KG1 (cell line): ENCODE data around the gene SMIM34.
"Not testable (repeated sequence)": the region's sequence is repeated elsewhere in the genome, so short reads cannot be mapped to it uniquely, and the experiment has no call there.

ENCODE experiments used
- DNase-seq: peaks from one replicate; lab custom pipeline; 2025; lab: John Stamatoyannopoulos, UW

The SMIM34 gene, protein sequence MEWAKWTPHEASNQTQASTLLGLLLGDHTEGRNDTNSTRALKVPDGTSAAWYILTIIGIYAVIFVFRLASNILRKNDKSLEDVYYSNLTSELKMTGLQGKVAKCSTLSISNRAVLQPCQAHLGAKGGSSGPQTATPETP

DNA sequence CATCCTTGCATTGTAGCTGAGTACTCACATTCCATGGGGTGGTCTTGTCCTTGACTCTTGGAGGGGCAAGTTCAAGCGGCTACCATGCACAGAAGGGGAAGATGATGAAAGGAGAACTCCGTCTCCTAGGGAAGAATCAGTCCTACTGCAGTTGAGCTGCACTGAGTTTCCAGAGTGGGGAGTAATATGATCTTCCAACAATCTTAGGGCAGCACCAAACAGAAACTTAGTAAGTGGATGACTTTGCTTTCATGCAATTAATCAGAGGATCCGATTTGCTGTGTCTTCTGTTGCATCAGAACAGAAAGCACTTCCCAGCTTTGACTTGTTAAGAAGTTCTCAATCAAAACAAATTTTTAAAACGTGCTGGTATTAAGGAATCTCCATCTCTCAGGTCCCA, at the start of gene SMIM34:
SMIM34 (minus strand) TSS at position 147 of the 400 bp plus-strand sequence; CDS start at position 35, 112 bp downstream.
- DNase-seq = not testable (repeated sequence)

DNA sequence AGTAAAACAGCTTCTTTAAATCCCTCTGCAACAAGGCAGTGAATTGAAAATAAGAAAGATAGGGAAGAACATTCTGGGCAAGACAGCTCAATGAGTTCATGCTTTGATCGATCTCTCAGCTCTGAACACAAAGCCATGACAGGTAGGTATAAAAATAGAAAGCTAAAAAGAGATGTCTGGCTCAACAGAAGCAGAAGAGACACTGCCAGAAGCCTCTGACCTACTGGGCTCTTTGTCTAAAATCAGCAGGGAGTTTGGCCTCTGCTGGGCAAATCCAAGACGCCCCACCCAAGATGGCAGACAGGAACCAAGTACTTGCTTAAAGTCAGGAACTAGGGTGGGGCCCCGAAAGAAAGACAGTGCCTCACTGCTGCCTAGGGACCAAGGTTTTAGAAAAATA, 43.6 kb upstream of the SMIM34 start:
- not testable (repeated sequence) for DNase-seq

DNA sequence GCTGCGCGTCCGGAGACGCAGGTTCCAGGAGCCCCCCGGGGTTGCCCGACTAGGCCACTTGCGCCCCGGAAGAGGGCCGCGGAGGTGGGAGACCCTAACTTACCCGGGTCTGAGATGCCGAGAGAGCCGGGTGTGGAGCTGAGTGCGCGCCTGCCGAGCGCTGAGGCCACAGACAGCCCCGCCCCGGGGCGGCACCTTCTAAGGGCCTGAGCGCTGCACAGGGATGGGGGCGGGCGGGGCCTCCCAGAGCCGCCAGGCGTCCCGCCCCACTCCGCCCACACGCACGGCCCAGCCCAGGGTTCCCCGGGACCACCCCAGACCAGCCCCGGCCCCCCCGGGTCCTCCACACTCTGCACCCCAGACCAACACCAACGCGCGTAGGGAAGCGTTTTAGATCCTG, 35.7 kb upstream of the SMIM34 start:
- DNase-seq = not testable (repeated sequence)

DNA sequence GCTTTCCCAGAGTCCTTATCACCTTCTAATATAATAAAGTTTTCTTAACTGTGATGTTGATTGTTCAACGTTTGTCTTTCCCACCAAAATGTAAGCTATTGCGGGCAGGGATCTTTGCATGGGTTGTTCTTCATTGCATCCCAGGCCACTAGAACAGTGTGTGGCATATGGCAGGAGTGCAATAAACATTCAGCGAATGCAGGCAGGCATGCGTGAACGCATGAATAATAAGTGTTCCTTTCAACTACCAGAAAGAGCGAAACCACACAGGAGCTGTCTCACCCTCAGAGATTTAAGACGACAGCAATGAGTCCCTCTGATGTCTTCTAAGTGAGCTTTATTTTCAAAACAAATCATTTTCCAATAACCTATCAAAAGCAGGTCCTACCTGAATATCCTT, 34.5 kb upstream of the SMIM34 start:
- DNase-seq = not testable (repeated sequence)

DNA sequence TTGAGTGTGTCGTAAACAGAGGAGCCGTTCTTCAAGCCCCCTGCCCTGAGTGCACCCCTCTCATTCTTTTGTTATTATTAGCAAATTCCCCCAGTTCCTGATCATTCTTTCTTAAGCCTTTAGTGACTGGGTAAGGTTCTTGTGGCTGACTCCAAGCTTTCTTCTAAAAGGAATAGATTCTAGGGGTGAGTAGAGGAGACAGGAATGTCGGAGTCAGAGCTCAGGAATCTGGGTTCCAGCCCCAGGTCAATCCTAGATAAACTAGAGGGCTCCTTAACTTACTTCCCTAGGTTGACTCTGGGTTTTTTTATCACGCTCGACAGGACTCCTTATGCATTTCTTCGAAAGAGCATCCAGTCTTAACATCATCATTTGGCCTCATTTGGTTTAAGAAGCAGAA, 32.4 kb upstream of the SMIM34 start:
- DNase-seq = not testable (repeated sequence)

DNA sequence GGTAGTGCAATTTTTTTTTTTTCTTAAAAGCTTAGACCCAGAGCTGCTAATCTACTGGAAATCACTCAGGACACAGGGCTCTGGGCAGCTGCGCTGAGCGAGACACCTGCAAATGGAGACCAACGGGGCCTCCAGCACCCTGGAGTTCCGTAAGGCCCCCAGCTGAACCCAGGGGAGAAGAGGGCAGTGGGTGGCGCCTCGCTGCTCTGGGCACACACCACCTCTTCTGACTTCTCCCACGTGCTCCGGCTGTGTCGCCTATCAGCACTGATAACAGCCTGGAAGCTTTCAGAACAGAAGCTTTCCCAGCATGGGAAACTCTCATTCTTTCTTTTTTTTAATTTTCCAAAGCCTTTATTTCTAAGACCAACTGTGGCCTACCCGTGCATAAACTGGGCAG, 31.9 kb upstream of the SMIM34 start:
- DNase-seq = not testable (repeated sequence)

DNA sequence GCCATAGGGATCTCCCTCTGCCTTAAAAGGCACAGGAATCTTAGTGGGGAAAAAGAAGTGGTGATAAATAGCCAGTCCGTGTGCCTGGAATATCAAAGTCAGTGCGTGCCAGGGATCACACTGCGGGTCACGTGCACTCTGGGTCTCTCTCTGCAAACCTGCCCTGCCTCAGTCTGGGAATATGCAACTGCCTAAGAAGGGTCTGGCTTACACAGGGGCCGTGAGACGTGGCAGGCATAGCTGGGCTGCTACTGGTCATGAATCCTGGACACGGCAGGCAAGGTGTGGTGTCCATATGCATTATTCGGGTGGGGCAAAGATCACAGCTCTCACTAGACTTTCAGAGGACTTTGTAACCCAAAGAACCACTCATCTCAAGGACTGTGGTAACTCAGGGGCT, 23.3 kb upstream of the SMIM34 start:
- not testable (repeated sequence) for DNase-seq

DNA sequence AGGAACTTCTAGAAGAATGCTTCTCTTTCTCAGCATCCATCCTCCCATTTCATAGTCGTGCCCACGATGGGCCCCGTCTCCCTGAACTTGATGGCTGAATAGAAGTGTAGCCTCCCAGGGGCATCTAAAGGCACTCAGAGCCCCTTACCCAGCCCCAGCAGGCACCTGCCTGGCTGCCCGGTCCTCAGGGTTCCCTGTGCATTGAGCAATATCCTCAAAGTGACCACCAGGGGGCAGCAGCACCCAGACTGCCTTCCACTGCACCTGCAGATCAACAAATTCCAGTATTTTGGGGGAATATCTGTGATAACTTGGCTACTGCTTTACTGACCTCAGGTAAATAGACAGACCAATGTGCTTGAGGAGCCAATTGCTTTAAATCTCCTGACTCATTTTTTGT, 19.7 kb upstream of the SMIM34 start:
- not testable (repeated sequence) for DNase-seq

DNA sequence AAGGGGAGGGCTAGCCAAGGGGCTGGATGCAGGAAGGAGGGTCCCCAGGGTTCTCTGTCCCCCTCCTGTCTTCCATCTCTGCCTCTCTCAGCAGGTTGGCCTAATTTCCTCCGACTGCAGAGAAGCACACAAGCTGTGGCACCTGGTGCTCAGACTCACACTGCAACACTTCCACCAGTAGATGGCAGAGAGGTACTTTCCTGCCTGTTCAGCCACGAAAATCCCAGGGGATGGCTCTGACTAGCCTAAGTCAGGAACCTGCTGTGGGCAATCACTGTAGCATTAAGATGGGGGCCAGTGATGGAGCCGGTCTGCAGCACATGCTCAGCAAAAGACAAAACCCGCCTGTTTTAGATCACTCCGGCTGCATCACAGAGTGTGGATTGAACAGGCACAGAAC, 6.0 kb upstream of the SMIM34 start:
- not testable (repeated sequence) for DNase-seq

DNA sequence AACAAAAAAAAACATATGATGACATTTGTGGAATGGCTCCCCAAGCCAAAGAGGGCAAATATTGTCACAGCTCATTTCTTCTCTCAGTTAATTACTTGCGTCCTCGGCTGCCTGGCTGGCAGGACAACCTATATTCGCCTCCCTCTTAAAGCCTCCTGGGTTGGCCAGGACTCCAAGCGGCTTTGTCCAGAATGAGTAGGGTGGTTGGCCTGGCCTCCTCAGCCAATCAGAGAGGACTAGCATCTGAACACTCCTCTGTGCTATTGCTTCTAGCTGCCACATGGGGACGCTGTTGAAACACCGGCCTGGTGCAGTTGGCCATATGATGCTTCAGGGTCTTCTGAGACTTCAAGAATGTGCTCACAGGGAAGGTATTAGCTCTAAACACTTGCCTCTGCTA, 4.7 kb upstream of the SMIM34 start:
- not testable (repeated sequence) for DNase-seq

DNA sequence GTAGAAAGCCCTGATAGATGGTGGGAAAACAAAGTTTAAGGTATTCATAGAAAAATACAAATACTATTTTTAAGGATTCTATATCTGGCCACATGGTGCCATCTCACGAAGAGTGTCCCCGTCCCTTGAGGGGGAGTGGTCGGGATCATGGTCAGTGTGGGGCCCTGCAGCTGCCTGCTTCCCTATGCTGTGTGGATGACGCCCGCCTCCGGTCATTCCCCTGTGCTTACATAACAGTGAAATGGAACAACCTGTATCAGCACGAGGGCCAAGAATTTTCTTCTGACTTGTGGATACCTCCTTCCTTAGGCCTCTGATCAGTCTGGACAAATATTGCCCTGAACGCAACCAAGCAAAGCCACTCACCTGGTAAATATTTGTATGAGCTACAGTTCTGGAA, 3.6 kb upstream of the SMIM34 start:
- not testable (repeated sequence) for DNase-seq

DNA sequence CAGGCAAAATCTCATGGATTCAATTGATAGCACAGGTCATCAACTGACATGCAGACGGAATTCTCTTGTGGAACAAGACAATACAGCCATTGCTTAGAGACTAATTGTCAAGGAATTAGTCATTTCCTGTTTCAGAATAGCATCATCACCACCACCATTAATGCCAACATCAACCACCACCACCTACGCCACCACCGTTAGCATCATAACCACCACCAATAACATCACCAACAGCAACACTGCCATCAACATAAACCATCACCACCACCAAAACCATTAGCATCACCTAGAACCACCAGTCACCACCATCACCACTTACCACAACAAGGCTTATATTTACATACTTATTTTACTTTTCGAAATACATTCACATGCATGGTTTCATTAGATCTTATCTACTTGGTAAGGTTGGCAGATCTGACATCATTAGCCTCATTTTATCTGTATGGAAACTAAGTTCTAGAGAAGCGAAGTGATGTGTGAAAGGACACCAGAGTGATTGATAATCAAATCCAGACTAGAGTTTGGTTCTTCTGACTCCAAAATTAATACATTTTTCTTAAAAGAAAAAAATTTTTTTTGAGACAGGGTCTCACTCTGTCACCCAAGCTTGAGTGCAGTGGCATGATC, 6.2 kb downstream of the SMIM34 start:
- not testable (repeated sequence) for DNase-seq

DNA sequence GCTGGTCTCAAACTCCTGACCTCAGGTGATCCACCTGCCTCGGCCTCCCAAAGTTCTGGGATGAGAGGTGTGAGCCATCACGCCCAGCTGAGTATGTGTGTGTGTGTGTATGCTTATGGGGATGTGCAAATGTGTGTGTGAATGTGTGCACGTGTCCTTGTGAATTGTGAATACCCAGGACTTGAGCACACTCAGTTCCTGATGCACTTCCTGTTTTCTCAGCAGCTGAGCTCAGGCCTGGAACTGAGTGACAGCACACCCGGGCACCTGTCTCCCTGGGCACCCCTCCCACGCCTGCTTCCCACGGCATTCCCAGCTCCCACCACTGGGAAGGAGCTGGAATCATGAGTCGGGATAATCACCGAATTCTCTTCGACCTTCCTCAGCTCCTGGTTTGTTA, 16.5 kb downstream of the SMIM34 start:
- not testable (repeated sequence) for DNase-seq

DNA sequence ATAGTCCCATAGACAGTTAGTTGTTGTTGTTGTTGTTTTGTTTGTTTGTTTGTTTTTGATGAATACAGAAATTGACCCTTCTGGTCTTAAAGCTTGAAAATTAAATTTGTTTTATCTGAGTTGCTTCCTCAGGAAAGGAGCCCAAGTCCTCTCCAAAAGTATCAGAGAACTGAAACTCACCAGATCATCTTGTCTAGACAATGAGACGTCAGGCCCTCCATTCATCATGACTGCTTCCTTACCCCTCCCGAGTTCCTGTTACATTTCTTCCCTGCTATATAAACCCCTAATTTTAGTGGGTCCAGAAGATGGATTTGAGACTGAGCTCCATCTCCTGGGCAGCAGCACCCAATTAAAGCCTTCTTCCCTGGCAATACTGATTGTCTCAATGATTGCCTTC, 17.1 kb downstream of the SMIM34 start:
- not testable (repeated sequence) for DNase-seq

DNA sequence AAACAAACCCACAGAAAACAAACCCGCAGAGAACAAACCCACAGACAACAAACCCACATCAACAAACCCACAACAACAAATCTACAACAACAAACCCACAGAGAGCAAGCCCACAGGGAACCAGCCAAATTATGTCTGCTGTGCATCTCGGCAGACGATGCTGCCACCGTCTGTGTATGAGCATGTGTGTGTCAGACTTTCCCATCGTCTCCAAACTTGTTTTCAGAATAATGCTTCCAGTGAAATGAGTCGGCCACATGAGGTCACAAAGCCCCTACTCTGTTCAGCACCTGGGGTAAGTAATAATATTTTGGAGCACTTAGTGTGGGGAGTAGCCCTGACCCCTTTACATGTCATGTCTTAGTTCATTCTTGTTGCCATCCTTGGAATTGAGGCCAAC, 17.6 kb downstream of the SMIM34 start:
- not testable (repeated sequence) for DNase-seq

DNA sequence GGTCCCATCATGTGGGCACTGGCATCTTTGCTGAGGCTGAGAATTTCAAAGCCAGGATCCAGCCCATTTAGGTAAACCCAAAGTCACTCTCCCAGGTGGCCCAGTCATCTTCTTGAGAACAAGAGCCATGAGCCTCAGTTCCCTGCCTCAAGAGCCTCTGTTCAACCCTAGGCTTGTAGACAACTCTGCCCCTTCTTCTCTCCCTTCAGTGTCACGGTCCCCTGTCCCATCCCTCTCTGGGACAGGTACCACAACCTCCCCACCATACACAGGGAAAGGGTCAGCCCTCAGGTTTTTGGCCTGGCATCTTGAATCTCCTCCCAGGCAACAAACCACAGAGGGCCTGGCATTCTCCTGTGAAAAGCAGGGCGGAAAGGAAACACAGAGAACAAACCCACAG, 18.1 kb downstream of the SMIM34 start:
- not testable (repeated sequence) for DNase-seq

DNA sequence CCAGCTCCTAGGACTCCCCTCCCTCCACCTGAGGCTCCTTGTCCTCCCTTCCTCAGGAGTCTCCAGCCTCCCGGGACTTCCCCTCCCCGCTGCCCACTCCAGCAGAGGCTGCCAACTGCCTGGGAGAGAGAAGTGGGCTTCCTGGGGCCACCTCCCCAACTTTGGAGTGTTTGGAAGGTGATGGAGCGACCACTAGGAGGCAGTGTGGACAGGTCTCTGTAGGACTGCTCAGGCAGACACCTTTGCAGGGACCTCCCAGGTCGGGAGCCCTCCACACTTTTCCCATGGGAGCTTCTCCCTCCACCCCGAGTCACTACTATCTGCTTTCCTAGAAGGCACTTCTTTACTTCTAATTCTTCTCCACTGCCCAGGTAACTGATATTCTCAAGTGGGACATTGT, 19.0 kb downstream of the SMIM34 start:
- DNase-seq = not testable (repeated sequence)

DNA sequence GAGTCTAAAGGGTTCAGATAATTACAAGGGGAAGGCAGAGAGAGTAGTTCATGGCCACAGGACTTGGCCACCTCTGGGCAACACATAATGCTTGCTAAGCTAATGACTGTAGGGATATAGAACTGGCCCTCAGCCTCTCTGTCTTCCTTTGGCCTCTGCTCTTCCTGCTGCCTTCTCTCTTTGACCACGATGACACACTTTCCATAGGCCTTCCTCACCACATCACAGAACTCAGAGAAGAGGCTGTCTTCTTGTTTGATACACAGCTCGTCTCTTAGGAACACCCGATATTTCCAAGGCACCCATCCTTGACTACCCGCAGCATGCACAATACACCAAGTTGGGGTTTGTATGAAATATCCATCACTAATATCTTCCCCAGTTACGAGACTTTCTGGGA, 23.2 kb downstream of the SMIM34 start:
- DNase-seq = not testable (repeated sequence)

DNA sequence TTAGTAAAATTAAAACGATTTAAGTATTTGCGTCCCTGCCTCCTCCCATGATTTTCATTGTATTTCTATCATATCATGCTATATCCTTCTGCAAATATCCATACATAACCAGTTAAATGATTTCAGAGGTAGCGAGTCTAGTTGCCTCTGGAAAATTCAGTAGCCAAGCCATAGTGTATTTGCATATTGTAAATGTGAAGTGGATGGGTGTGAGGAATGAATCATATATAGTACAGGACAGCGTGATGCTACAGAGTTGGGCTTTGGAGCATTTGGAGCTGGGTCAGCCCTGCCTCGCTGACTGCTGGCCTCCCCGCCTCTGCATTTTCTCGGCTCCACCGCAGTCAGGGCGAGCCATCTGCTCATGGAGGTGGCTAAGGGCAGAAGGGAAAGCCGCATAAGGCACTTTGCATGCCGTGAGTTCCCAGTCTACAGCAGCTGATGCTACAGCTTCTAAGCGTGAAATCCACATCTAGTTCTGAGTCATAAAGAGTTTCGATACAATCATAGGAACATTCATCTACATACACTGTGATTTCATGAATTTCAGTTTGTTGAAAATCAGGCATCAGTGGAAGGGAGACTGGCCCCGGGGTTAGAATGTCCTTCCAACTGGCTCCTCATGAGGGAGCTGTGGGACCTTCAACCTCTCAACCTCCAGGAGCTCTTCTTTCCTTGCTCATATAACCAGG, 39.9 kb downstream of the SMIM34 start:
- not testable (repeated sequence) for DNase-seq

DNA sequence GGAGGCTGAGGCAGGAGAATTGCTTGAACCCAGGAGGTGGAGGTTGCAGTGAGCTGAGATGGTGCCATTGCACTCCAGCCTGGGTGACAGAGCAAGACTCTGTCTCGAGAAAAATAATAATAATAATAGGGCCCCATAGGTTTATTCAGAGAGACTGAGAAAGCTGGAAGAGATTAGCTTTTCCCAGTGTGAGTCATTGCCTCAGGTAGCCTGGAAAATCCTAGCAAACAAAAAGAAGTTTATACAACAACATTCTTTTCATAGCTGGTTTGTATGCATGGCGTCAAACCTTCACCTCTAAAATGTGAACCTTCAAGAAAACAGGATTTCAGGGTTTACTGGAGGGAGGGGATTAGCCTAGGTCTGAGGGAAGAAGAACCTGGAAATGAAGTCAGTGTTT, 40.6 kb downstream of the SMIM34 start:
- not testable (repeated sequence) for DNase-seq

DNA sequence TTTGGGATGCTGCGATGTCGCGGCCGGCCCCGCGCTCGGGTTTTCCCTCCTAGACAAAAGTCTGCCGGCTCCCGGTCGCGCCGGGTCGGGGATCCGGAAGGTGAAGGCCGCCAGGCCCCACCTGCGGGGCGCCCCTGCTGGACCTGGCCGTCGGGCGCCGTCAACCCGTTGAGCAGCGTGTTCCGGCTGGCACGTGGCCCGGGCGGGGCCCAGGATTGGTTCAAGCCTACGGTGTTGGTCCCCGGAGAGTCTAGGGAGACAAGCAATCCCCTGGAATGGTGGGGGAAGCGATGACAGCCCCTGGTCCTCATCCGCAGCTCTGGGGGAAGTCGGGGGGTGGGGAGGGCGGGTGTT, 48.2 kb downstream of the SMIM34 start:
- not testable (repeated sequence) for DNase-seq

DNA sequence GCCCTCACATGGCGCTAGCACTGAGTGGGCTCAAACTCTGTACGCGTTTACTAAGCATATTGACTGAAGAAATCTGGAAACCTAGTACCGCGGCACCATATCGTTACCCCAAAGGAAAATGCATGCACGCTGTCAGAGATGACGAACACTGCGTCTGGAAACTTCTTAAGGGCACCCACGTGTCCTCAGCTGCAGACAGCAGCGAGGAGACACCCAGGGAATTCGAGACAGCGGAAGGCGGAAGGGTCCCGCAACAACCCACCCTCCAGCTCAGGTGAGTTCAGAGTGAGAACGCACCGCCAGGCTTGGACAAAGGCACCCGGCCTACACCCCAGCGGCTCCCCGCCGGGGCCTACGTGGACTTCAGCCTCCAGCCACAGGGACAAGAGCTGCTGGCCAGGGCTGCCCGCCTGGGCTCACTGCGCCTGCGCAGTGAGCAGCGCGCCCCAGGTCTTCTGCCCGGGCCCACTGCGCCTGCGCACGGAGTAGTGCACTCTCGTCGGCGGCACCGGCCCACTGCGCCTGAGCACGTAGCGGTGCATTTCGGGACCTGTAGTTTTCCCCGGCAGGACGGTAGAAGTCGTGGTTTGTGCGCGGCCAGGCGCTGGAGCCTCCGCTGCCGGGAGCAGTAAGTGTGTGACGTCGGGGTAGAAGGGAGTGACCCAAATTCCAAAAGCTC, 48.7 kb downstream of the SMIM34 start, which contains the start of gene SMIM11:
SMIM11 (plus strand) TSS at position 568 of the 679 bp plus-strand sequence. CDS start 3,998 bp downstream, outside the sequence.
- not testable (repeated sequence) for DNase-seq

DNA sequence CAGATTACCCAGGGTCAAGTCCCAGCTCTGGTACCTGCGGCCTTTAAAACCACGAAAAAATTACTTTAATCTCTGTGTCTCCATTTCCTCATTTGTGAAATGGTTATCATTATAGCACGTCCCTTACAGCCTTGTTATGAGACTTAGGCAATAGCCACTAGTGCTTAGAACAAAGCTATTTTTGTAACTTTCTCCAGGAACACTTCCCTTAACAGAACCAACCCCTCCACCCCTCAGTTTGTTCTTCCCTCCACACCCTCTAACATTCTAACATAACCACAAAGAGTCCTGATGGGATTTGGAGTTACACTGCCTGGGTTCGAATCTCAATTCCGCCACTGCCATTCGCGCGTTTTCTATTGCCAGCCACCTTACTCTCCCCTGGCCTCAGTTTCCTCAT, 49.3 kb downstream of the SMIM34 start:
- not testable (repeated sequence) for DNase-seq
